GM23338 (cell line): ENCODE results near the gene JHY. TPM values are rescaled to one million over a fixed set of nuclear protein-coding genes. Genes with fewer than 3 reads are reported as not detected.

Experiments used
- ATAC-seq: fragments of 200-7000 bp; cut with Tn5 transposase; 3 replicates; pipeline ENCODE4 v1.9.1; 2020
- DNase-seq: peaks from one replicate; pipeline ENCODE4 v3.0.0-alpha.2; 2015; ENCODE audit warnings: low spot score
- H2AFZ ChIP-seq: fragments of 200-600 bp; sonication (generic); 2 replicates; pipeline ENCODE4 v1.8.0; 2016; ENCODE audit warnings: antibody characterized with exemption, mild to moderate bottlenecking, moderate library complexity
- H3F3A ChIP-seq: fragments of 200-600 bp; sonication (generic); replicated peaks from 2 replicates; pipeline ENCODE4 v1.8.0; 2017; ENCODE audit warnings: antibody characterized with exemption, mixed run types, low read depth
- H3K27ac ChIP-seq: fragments of 200-600 bp; sonication (generic); 2 replicates; pipeline ENCODE4 v1.6.1; 2016; ENCODE audit warnings: low read depth
- H3K27me3 ChIP-seq: fragments of 200-600 bp; sonication (generic); 2 replicates; pipeline ENCODE4 v1.8.0; 2016; ENCODE audit warnings: mild to moderate bottlenecking, mixed run types, moderate library complexity; ENCODE audit not compliant: insufficient read depth
- H3K36me3 ChIP-seq: fragments of 200-600 bp; sonication (generic); 2 replicates; pipeline ENCODE4 v1.8.0; 2016; ENCODE audit warnings: mild to moderate bottlenecking; ENCODE audit not compliant: insufficient read depth
- H3K4me1 ChIP-seq: fragments of 200-600 bp; sonication (generic); 2 replicates; pipeline ENCODE4 v1.8.0; 2016; ENCODE audit warnings: mild to moderate bottlenecking, moderate library complexity; ENCODE audit not compliant: insufficient read depth
- H3K4me2 ChIP-seq: fragments of 200-600 bp; sonication (generic); 2 replicates; pipeline ENCODE4 v1.7.1; 2017; ENCODE audit warnings: mixed run types
- H3K4me3 ChIP-seq: fragments of 200-600 bp; sonication (generic); 2 replicates; pipeline ENCODE4 v1.6.1; 2016; ENCODE audit warnings: mixed run types
- H3K79me2 ChIP-seq: fragments of 200-600 bp; sonication (generic); replicated peaks from 2 replicates; pipeline ENCODE4 v1.8.0; 2017; ENCODE audit warnings: mild to moderate bottlenecking; ENCODE audit not compliant: insufficient read depth
- H3K9me2 ChIP-seq: fragments of 200-600 bp; sonication (generic); 2 replicates; pipeline ENCODE4 v1.8.0; 2017; ENCODE audit not compliant: insufficient read depth
- H4K20me1 ChIP-seq: fragments of 200-600 bp; sonication (generic); replicated peaks from 2 replicates; pipeline ENCODE4 v1.8.0; 2017; ENCODE audit warnings: mild to moderate bottlenecking; ENCODE audit not compliant: insufficient read depth
- H3K27ac Mint-ChIP-seq: 2 replicates; pipeline ENCODE4 v1.8.0; 2020; ENCODE audit warnings: inconsistent platforms, mild to moderate bottlenecking, moderate library complexity, mixed read lengths
- H3K27me3 Mint-ChIP-seq: 3 replicates; pipeline ENCODE4 v1.8.0; 2022; ENCODE audit warnings: low read depth, mild to moderate bottlenecking, moderate library complexity, mixed read lengths, inconsistent platforms; ENCODE audit not compliant: insufficient read depth, poor library complexity
- H3K36me3 Mint-ChIP-seq: 3 replicates; pipeline ENCODE4 v1.8.0; 2021; ENCODE audit warnings: low read depth, mild to moderate bottlenecking, inconsistent platforms, moderate library complexity, mixed read lengths
- H3K4me1 Mint-ChIP-seq: 3 replicates; pipeline ENCODE4 v1.8.0; 2020; ENCODE audit warnings: mild to moderate bottlenecking, inconsistent platforms, mixed read lengths
- H3K4me3 Mint-ChIP-seq: 3 replicates; pipeline ENCODE4 v1.8.0; 2021; ENCODE audit warnings: moderate library complexity, mild to moderate bottlenecking, inconsistent platforms, mixed read lengths
- H3K9me3 Mint-ChIP-seq: 3 replicates; pipeline ENCODE4 v1.8.0; 2020; ENCODE audit warnings: moderate library complexity, mild to moderate bottlenecking, inconsistent platforms, mixed read lengths
- EZH2 ChIP-seq: fragments of 200-600 bp; sonication (generic); IDR thresholded peaks from one replicate; pipeline ENCODE4 v1.8.0; 2017; ENCODE audit warnings: antibody characterized with exemption, mild to moderate bottlenecking, low read depth; ENCODE audit not compliant: unreplicated experiment
- POLR2AphosphoS5 ChIP-seq: IDR thresholded peaks from 2 replicates; pipeline ENCODE4 v1.6.1; 2016; ENCODE audit warnings: antibody characterized with exemption, low read depth
- polyA plus RNA-seq: library from polyadenylated mRNA; unstranded; fragments of >200 nt; fragmentation: Nextera tagmentation; extraction: Ambion mirVana; gene quantifications from 2 replicates; pipeline ENCODE4 v1.2.1, GENCODE V29; 2016
- total RNA-seq: library from RNA; depleted of rRNA; stranded (reverse); fragments of >200 nt; shearing (Covaris generic); gene quantifications from 2 replicates; pipeline ENCODE4 v1.2.3, GENCODE V29; 2014
- TF ChIP-seq, protein P1 (sequence below): IDR thresholded peaks from one replicate; pipeline ENCODE4 v1.6.1; 2018; ENCODE audit warnings: antibody characterized with exemption; ENCODE audit not compliant: unreplicated experiment
- TF ChIP-seq, protein P2 (sequence below): fragments of 250-450 bp; sonication (Bioruptor Pico); IDR thresholded peaks from 2 replicates; pipeline ENCODE4 v1.5.0; 2020; ENCODE audit warnings: mild to moderate bottlenecking, moderate library complexity
- TF ChIP-seq, protein P3 (sequence below), 2 experiments: fragments of 200-600 bp in 1 of 2; sonication (generic) in 1 of 2; conservative IDR thresholded peaks; 2 replicates each; pipeline versions ENCODE4 v1.5.1 to v1.6.1; 2016 to 2017; ENCODE audit warnings: antibody characterized with exemption in 2 of 2, low read depth in 2 of 2, mild to moderate bottlenecking in 2 of 2, moderate library complexity in 1 of 2

JHY gene
- total and polyA plus RNA-seq, 2 experiments from 2014 or later, result 0.94 to 0.97 TPM

DNA sequence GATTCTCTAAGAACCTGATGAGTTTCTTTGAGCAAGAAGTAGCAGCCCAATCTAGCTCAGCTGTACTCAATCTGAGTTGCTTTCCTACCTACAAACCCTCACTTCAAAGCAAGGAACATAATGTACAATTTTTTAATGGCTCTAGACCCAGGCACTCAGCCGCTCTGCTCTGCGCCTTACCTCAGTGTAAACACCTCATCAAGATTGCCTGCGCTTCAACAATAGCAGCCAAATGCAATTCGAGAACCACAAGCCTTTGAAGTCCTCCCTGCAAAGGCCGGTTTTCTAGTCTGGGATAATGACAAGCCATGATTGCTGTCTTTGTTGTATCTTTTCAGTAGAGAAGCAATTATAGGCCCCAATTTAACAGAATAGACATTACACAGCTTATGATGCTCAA, 38.0 kb downstream of the JHY start (continued):
- TF ChIP-seq, protein P1, sequence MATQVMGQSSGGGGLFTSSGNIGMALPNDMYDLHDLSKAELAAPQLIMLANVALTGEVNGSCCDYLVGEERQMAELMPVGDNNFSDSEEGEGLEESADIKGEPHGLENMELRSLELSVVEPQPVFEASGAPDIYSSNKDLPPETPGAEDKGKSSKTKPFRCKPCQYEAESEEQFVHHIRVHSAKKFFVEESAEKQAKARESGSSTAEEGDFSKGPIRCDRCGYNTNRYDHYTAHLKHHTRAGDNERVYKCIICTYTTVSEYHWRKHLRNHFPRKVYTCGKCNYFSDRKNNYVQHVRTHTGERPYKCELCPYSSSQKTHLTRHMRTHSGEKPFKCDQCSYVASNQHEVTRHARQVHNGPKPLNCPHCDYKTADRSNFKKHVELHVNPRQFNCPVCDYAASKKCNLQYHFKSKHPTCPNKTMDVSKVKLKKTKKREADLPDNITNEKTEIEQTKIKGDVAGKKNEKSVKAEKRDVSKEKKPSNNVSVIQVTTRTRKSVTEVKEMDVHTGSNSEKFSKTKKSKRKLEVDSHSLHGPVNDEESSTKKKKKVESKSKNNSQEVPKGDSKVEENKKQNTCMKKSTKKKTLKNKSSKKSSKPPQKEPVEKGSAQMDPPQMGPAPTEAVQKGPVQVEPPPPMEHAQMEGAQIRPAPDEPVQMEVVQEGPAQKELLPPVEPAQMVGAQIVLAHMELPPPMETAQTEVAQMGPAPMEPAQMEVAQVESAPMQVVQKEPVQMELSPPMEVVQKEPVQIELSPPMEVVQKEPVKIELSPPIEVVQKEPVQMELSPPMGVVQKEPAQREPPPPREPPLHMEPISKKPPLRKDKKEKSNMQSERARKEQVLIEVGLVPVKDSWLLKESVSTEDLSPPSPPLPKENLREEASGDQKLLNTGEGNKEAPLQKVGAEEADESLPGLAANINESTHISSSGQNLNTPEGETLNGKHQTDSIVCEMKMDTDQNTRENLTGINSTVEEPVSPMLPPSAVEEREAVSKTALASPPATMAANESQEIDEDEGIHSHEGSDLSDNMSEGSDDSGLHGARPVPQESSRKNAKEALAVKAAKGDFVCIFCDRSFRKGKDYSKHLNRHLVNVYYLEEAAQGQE, result no peak
- no peak for TF ChIP-seq POLR2AphosphoS5

DNA sequence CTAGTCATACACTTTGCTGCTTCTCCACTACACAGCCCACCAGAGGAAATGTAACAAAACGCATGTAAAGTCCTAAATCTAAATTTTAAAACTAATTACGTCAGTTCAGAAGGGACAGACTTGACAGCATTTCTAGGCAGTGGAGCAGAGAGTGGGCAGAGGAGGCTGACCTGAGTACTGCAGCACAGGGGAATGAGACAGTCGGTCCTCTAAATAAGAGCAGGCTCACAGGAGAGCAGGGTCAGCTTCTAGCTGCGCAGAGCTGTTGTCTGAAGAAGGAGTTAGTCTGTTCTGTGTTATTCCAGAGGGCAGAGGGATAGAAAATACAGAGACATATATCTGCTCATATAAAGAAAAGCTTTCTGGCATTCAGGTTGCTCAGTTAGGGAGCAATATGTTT, 40.3 kb downstream of the JHY start:
- H3K4me3 Mint-ChIP-seq, result no peak overlapping the region
- H4K20me1 ChIP-seq, result no peaks in the 10 kb centered on the region
- H3K4me1 ChIP-seq, result no peaks in the 10 kb centered on the region
- H3K27me3 ChIP-seq, result no peaks in the 10 kb centered on the region
- no peak overlapping the region for H3K27ac ChIP-seq
- H3K4me2 ChIP-seq, result no peak overlapping the region
- no peak overlapping the region for H3K27ac Mint-ChIP-seq
- TF ChIP-seq, protein P2, sequence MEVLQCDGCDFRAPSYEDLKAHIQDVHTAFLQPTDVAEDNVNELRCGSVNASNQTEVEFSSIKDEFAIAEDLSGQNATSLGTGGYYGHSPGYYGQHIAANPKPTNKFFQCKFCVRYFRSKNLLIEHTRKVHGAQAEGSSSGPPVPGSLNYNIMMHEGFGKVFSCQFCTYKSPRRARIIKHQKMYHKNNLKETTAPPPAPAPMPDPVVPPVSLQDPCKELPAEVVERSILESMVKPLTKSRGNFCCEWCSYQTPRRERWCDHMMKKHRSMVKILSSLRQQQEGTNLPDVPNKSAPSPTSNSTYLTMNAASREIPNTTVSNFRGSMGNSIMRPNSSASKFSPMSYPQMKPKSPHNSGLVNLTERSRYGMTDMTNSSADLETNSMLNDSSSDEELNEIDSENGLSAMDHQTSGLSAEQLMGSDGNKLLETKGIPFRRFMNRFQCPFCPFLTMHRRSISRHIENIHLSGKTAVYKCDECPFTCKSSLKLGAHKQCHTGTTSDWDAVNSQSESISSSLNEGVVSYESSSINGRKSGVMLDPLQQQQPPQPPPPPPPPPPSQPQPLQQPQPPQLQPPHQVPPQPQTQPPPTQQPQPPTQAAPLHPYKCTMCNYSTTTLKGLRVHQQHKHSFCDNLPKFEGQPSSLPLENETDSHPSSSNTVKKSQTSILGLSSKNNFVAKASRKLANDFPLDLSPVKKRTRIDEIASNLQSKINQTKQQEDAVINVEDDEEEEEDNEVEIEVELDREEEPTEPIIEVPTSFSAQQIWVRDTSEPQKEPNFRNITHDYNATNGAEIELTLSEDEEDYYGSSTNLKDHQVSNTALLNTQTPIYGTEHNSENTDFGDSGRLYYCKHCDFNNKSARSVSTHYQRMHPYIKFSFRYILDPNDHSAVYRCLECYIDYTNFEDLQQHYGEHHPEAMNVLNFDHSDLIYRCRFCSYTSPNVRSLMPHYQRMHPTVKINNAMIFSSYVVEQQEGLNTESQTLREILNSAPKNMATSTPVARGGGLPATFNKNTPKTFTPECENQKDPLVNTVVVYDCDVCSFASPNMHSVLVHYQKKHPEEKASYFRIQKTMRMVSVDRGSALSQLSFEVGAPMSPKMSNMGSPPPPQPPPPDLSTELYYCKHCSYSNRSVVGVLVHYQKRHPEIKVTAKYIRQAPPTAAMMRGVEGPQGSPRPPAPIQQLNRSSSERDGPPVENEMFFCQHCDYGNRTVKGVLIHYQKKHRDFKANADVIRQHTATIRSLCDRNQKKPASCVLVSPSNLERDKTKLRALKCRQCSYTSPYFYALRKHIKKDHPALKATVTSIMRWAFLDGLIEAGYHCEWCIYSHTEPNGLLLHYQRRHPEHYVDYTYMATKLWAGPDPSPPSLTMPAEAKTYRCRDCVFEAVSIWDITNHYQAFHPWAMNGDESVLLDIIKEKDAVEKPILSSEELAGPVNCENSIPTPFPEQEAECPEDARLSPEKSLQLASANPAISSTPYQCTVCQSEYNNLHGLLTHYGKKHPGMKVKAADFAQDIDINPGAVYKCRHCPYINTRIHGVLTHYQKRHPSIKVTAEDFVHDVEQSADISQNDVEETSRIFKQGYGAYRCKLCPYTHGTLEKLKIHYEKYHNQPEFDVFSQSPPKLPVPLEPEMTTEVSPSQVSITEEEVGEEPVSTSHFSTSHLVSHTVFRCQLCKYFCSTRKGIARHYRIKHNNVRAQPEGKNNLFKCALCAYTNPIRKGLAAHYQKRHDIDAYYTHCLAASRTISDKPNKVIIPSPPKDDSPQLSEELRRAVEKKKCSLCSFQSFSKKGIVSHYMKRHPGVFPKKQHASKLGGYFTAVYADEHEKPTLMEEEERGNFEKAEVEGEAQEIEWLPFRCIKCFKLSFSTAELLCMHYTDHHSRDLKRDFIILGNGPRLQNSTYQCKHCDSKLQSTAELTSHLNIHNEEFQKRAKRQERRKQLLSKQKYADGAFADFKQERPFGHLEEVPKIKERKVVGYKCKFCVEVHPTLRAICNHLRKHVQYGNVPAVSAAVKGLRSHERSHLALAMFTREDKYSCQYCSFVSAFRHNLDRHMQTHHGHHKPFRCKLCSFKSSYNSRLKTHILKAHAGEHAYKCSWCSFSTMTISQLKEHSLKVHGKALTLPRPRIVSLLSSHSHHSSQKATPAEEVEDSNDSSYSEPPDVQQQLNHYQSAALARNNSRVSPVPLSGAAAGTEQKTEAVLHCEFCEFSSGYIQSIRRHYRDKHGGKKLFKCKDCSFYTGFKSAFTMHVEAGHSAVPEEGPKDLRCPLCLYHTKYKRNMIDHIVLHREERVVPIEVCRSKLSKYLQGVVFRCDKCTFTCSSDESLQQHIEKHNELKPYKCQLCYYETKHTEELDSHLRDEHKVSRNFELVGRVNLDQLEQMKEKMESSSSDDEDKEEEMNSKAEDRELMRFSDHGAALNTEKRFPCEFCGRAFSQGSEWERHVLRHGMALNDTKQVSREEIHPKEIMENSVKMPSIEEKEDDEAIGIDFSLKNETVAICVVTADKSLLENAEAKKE (CRISPR knock-in tag), result no peak
- TF ChIP-seq POLR2AphosphoS5 (no peak), EZH2 (no peak)
- TF ChIP-seq, protein P3, sequence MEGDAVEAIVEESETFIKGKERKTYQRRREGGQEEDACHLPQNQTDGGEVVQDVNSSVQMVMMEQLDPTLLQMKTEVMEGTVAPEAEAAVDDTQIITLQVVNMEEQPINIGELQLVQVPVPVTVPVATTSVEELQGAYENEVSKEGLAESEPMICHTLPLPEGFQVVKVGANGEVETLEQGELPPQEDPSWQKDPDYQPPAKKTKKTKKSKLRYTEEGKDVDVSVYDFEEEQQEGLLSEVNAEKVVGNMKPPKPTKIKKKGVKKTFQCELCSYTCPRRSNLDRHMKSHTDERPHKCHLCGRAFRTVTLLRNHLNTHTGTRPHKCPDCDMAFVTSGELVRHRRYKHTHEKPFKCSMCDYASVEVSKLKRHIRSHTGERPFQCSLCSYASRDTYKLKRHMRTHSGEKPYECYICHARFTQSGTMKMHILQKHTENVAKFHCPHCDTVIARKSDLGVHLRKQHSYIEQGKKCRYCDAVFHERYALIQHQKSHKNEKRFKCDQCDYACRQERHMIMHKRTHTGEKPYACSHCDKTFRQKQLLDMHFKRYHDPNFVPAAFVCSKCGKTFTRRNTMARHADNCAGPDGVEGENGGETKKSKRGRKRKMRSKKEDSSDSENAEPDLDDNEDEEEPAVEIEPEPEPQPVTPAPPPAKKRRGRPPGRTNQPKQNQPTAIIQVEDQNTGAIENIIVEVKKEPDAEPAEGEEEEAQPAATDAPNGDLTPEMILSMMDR (conservative IDR thresholded peaks at IDR 0.05; ENCODE audit: low read depth in 2 of 2), result no peak
- ATAC-seq (peak; percentile 50; the same call in 1 of the 3 replicates), DNase-seq (no peak)
- H3K36me3 Mint-ChIP-seq, result no peaks in the 10 kb centered on the region
- no peak overlapping the region for H3K4me3 ChIP-seq
- peaks cover 5% of the 10 kb centered on the region for H3K27me3 Mint-ChIP-seq
- H3F3A ChIP-seq, result no peaks in the 10 kb centered on the region
- H3K79me2 ChIP-seq, result no peaks in the 10 kb centered on the region
- H3K4me1 Mint-ChIP-seq, result peaks cover 7% of the 10 kb centered on the region; the same call in 2 of the 3 replicates
- no peak overlapping the region for H2AFZ ChIP-seq
- H3K36me3 ChIP-seq, result no peaks in the 10 kb centered on the region
- no peaks in the 10 kb centered on the region for H3K9me2 ChIP-seq
- H3K9me3 Mint-ChIP-seq, result no peaks in the 10 kb centered on the region
